OCI-LY1 (cell line): Measurements from ENCODE around the gene EOGT.

Experiments used
- H2AFZ ChIP-seq: fragments of 200-600 bp; sonication (generic), shearing (Covaris generic); 2 replicates; pipeline ENCODE4 v1.6.0; 2014; ENCODE audit warnings: antibody characterized with exemption, mild to moderate bottlenecking, low read length
- H3F3A ChIP-seq: fragments of 200-600 bp; sonication (generic), shearing (Covaris generic); 2 replicates; pipeline ENCODE4 v1.6.0; 2014; ENCODE audit warnings: mild to moderate bottlenecking, antibody characterized with exemption, low read length, moderate library complexity; ENCODE audit not compliant: insufficient read depth
- H3K27ac ChIP-seq: fragments of 200-600 bp; sonication (generic); 2 replicates; pipeline ENCODE4 v1.5.1; 2014; ENCODE audit warnings: low read length, mixed run types, mild to moderate bottlenecking, low read depth; ENCODE audit not compliant: poor library complexity, severe bottlenecking
- H3K27me3 ChIP-seq: fragments of 200-600 bp; sonication (generic); 2 replicates; pipeline ENCODE4 v1.6.0; 2014; ENCODE audit warnings: antibody characterized with exemption, mild to moderate bottlenecking, low read length, moderate library complexity; ENCODE audit not compliant: insufficient read depth
- H3K36me3 ChIP-seq: fragments of 200-600 bp; sonication (generic); 2 replicates; pipeline ENCODE4 v1.6.1; 2014; ENCODE audit warnings: mild to moderate bottlenecking, antibody characterized with exemption, low read length, moderate library complexity, mixed read lengths; ENCODE audit not compliant: insufficient read depth
- H3K4me1 ChIP-seq: fragments of 200-600 bp; sonication (generic); 2 replicates; pipeline ENCODE4 v1.5.1; 2014; ENCODE audit warnings: mild to moderate bottlenecking, low read length, moderate library complexity; ENCODE audit not compliant: insufficient read depth, severe bottlenecking
- H3K4me2 ChIP-seq: fragments of 200-600 bp; sonication (generic), shearing (Covaris generic); 2 replicates; pipeline ENCODE4 v1.6.1; 2014; ENCODE audit warnings: low read length
- H3K4me3 ChIP-seq: fragments of 200-600 bp; sonication (generic); 2 replicates; pipeline ENCODE4 v1.5.1; 2014; ENCODE audit warnings: low read length, low read depth, mild to moderate bottlenecking, mixed read lengths; ENCODE audit not compliant: poor library complexity, severe bottlenecking
- H3K79me2 ChIP-seq: fragments of 200-600 bp; shearing (Covaris generic); 2 replicates; pipeline ENCODE4 v1.6.1; 2016; ENCODE audit warnings: mixed run types, low read length, mixed read lengths; ENCODE audit not compliant: insufficient read depth
- H3K9ac ChIP-seq: fragments of 200-600 bp; sonication (generic), shearing (Covaris generic); 2 replicates; pipeline ENCODE4 v1.6.1; 2014; ENCODE audit warnings: mild to moderate bottlenecking, low read length, mixed read lengths
- H3K9me2 ChIP-seq: fragments of 200-600 bp; sonication (generic), shearing (Covaris generic); 2 replicates; pipeline ENCODE4 v1.6.1; 2014; ENCODE audit warnings: low read depth, mild to moderate bottlenecking, low read length, mixed read lengths
- H3K9me3 ChIP-seq: fragments of 200-600 bp; shearing (Covaris generic); 2 replicates; pipeline ENCODE4 v1.6.1; 2014; ENCODE audit warnings: low read length, mixed read lengths
- H4K20me1 ChIP-seq: fragments of 200-600 bp; sonication (generic), shearing (Covaris generic); 2 replicates; pipeline ENCODE4 v1.6.0; 2016; ENCODE audit warnings: mild to moderate bottlenecking, low read length; ENCODE audit not compliant: insufficient read depth
- CTCF ChIP-seq: fragments of 200-600 bp; sonication (generic), shearing (Covaris generic); IDR thresholded peaks from 2 replicates; pipeline ENCODE4 v1.5.1; 2017; ENCODE audit warnings: mild to moderate bottlenecking, antibody characterized with exemption, low read length, moderate library complexity, mixed read lengths
- EZH2 ChIP-seq: fragments of 200-600 bp; sonication (generic), shearing (Covaris generic); IDR thresholded peaks from 2 replicates; pipeline ENCODE4 v1.8.0; 2017; ENCODE audit warnings: borderline replicate concordance, mixed run types, mild to moderate bottlenecking, antibody characterized with exemption, low read length, moderate library complexity, mixed read lengths

Gene EOGT

GRCh38 chr3:69008980-69009379 is 4.5 kb downstream of the EOGT start:
- Histone ChIP-seq H3K9me2 (no peaks in the 10 kb centered on the region), H3K9me3 (no peaks in the 10 kb centered on the region), H3K9ac (no peak overlapping the region), H3K4me3 (no peak overlapping the region), H3K79me2 (no peaks in the 10 kb centered on the region), H3K4me1 (peaks cover 10% of the 10 kb centered on the region), H3K4me2 (no peak overlapping the region), H3K27me3 (no peaks in the 10 kb centered on the region), H4K20me1 (no peaks in the 10 kb centered on the region), H3F3A (no peaks in the 10 kb centered on the region), H2AFZ (no peak overlapping the region), H3K36me3 (peaks cover 45% of the 10 kb centered on the region), H3K27ac (no peak overlapping the region)
- TF ChIP-seq CTCF (no peak), EZH2 (no peak)

DNA sequence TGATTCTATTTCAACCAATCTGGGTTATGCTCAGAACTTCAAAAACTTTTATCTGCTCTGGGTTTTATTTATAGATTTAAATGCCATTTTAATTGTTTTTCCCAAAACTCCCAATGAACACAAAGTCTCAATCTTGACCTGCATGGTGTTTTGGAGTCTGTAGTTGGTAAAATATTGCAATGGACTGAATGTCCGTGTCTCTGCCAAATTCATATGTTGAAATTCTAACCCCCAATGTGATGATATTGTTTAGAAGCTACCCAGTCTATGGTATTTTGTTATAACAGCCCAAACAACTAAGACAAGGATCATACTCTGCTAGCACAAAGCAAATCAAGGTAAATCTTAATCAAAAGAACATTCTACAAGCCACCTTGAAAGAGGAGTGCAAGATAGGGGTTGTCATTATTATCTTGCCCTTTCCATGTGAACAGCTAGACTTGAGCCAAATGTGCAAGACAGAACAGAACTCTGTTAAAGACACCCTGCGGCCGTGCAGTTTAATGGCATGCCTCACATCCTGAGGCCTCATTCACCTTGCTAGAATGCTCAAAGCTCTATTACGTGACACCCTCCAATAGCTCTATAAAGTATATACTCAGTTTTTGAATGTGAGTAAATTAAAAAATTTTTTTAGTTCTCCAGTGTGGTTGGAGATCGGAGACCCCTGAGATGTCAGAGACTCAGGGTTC is 7.5 kb downstream of the EOGT start:
- Histone ChIP-seq H3F3A (no peaks in the 10 kb centered on the region), H3K9ac (no peak overlapping the region), H3K4me1 (no peaks in the 10 kb centered on the region), H3K4me2 (no peak overlapping the region), H2AFZ (no peak overlapping the region), H3K4me3 (no peak overlapping the region), H3K36me3 (peaks cover 68% of the 10 kb centered on the region), H3K9me2 (no peaks in the 10 kb centered on the region), H3K9me3 (no peaks in the 10 kb centered on the region), H3K27ac (no peak overlapping the region), H4K20me1 (no peaks in the 10 kb centered on the region), H3K79me2 (no peaks in the 10 kb centered on the region), H3K27me3 (no peaks in the 10 kb centered on the region)
- TF ChIP-seq EZH2 (no peak), CTCF (no peak)

- Histone ChIP-seq H4K20me1 (no peaks in the 10 kb centered on the region), H3K27me3 (no peaks in the 10 kb centered on the region), H3K9me2 (no peaks in the 10 kb centered on the region), H2AFZ (no peak overlapping the region), H3K27ac (no peak overlapping the region), H3K4me3 (no peak overlapping the region), H3K79me2 (no peaks in the 10 kb centered on the region), H3K36me3 (peaks cover 68% of the 10 kb centered on the region), H3K9me3 (no peaks in the 10 kb centered on the region), H3K4me1 (no peaks in the 10 kb centered on the region), H3K9ac (no peak overlapping the region), H3F3A (0 out of 2 replicates have a peak, but pooled peaks cover 2% of the 10 kb centered on the region), H3K4me2 (no peak overlapping the region)
- no peak for TF ChIP-seq EZH2
- no peak for TF ChIP-seq CTCF
Measured at GRCh38 chr3:69005071-69005790, 8.3 kb downstream of the EOGT start.
